A549 (cell line): Measurements from ENCODE around the gene MKNK1. TPM values are rescaled to one million over a fixed set of nuclear protein-coding genes. Genes with fewer than 3 reads are reported as not detected.
A peak's percentile ranks its signal among the peaks of the same experiment; 100 is the strongest.

ENCODE experiments used
- ATAC-seq, 2 experiments: fragments of 200-7000 bp in 1 of 2; fragments of >200 bp in 1 of 2; cut with Nextera tagmentation in 1 of 2; cut with Tn5 transposase in 1 of 2; 3 replicates each; pipeline versions ENCODE4 v1.8.0 to v1.9.1; 2018 to 2020; ENCODE audit warnings: mild to moderate bottlenecking in 1 of 2, moderate library complexity in 1 of 2
- CTCF ChIA-PET: fragments of 300-600 bp; sonication (Branson Sonifier 250); formaldehyde crosslinking; extraction: SDS; loops from one replicate; lab custom pipeline; 2021; ENCODE audit warnings: antibody characterized with exemption, inconsistent platforms; lab: Yijun Ruan, JAX
- POLR2A ChIA-PET: fragments of 350-600 bp; formaldehyde crosslinking; extraction: SDS; loops from one replicate; lab custom pipeline; 2021; ENCODE audit warnings: antibody characterized with exemption, inconsistent platforms; lab: Yijun Ruan, JAX
- DNase-seq, 2 experiments: peaks; one replicate each; pipeline versions ENCODE4 v3.0.0 to v3.0.0-alpha.2; 2011 to 2016; ENCODE audit warnings: low read depth in 1 of 2, low spot score in 1 of 2
- FAIRE-seq: peaks from 2 replicates; lab custom pipeline; 2011; peaks lifted over from hg19 to GRCh38; lab: Jason Lieb, UNC
- H3K27ac ChIP-seq, 2 experiments: fragments of >200 bp; sonication (Bioruptor Twin); formaldehyde crosslinking; 3 replicates each; pipeline ENCODE4 v1.5.1; 2016 to 2017
- H3K4me1 ChIP-seq: fragments of >200 bp; sonication (Bioruptor Twin); formaldehyde crosslinking; 3 replicates; pipeline ENCODE4 v1.6.1; 2016
- H3K4me2 ChIP-seq: fragments of >200 bp; sonication (Bioruptor Twin); formaldehyde crosslinking; 3 replicates; pipeline ENCODE4 v1.6.1; 2016
- H3K4me3 ChIP-seq: fragments of >200 bp; sonication (Bioruptor Twin); formaldehyde crosslinking; 3 replicates; pipeline ENCODE4 v1.5.1; 2016
- H3K9me3 ChIP-seq: fragments of >200 bp; sonication (Bioruptor Twin); formaldehyde crosslinking; 3 replicates; pipeline ENCODE4 v1.6.1; 2016
- EHF ChIP-seq: fragments of 250-450 bp; sonication (Bioruptor Pico); IDR thresholded peaks from 2 replicates; pipeline ENCODE4 v1.5.0; 2020; ENCODE audit warnings: mild to moderate bottlenecking
- HDAC2 ChIP-seq: fragments of 200-600 bp; sonication (generic); IDR thresholded peaks from 2 replicates; pipeline ENCODE4 v1.6.1; 2016
- HEYL ChIP-seq: fragments of 250-450 bp; sonication (Bioruptor Pico); IDR thresholded peaks from 2 replicates; pipeline ENCODE4 v1.8.0; 2021; ENCODE audit warnings: mild to moderate bottlenecking, moderate library complexity
- HOXA7 ChIP-seq: fragments of 250-450 bp; sonication (Bioruptor Pico); IDR thresholded peaks from 2 replicates; pipeline ENCODE4 v1.5.0; 2020; ENCODE audit warnings: mild to moderate bottlenecking, moderate library complexity
- HOXB13 ChIP-seq: fragments of 250-450 bp; sonication (Bioruptor Pico); IDR thresholded peaks from 2 replicates; pipeline ENCODE4 v1.5.0; 2020; ENCODE audit warnings: low read depth, mild to moderate bottlenecking, moderate library complexity
- HOXB5 ChIP-seq: fragments of 250-450 bp; sonication (Bioruptor Pico); IDR thresholded peaks from 2 replicates; pipeline ENCODE4 v1.5.0; 2020; ENCODE audit warnings: mild to moderate bottlenecking, moderate library complexity
- MAFK ChIP-seq: fragments of 450-650 bp; IDR thresholded peaks from 2 replicates; pipeline ENCODE4 v1.6.1; 2014; ENCODE audit not compliant: partially characterized antibody
- NPAS2 ChIP-seq: fragments of 250-450 bp; sonication (Bioruptor Pico); IDR thresholded peaks from 2 replicates; pipeline ENCODE4 v1.8.0; 2022; ENCODE audit warnings: mild to moderate bottlenecking, moderate library complexity, borderline replicate concordance
- PHF8 ChIP-seq: fragments of 200-600 bp; sonication (generic); IDR thresholded peaks from 2 replicates; pipeline ENCODE4 v1.6.1; 2016; ENCODE audit warnings: low read depth, mild to moderate bottlenecking, antibody characterized with exemption, moderate library complexity, borderline replicate concordance
- RAD21 ChIP-seq, 2 experiments: fragments of >200 bp in 1 of 2; sonication (Bioruptor Twin) in 1 of 2; formaldehyde crosslinking in 1 of 2; IDR thresholded peaks in 1 of 2; conservative IDR thresholded peaks in 1 of 2; 2 replicates in 1 of 2; 3 replicates in 1 of 2; pipeline ENCODE4 v1.6.1; 2012 to 2018; ENCODE audit warnings: inconsistent platforms in 1 of 2
- RCOR1 ChIP-seq: fragments of 150-350 bp; IDR thresholded peaks from 2 replicates; pipeline ENCODE4 v1.6.1; 2014; ENCODE audit warnings: antibody characterized with exemption, low read length, low read depth
- RNF2 ChIP-seq: fragments of 200-600 bp; sonication (generic); IDR thresholded peaks from 2 replicates; pipeline ENCODE4 v1.6.1; 2016; ENCODE audit warnings: low read depth, mild to moderate bottlenecking, antibody characterized with exemption, moderate library complexity, borderline replicate concordance
- TFCP2L1 ChIP-seq: fragments of 250-450 bp; sonication (Bioruptor Pico); IDR thresholded peaks from 2 replicates; pipeline ENCODE4 v1.5.0; 2021; ENCODE audit warnings: mild to moderate bottlenecking
- TP53 ChIP-seq: fragments of 250-450 bp; sonication (Bioruptor Pico); IDR thresholded peaks from 2 replicates; pipeline ENCODE4 v1.5.0; 2021; ENCODE audit warnings: mild to moderate bottlenecking, moderate library complexity
- ZNF302 ChIP-seq: fragments of 250-450 bp; sonication (Bioruptor Pico); IDR thresholded peaks from 2 replicates; pipeline ENCODE4 v1.9.0; 2021; ENCODE audit warnings: inconsistent platforms, mild to moderate bottlenecking, moderate library complexity
- WGBS: methylation state at CpG from one replicate; pipeline ENCODE4 v1.1.6; 2017; ENCODE audit errors: missing lambda C conversion rate; 5-methylcytosine and 5-hydroxymethylcytosine counted together
- polyA plus RNA-seq, 4 experiments: library from polyadenylated mRNA; depleted of rRNA in 3 of 4; stranded (reverse); fragments of >200 nt; fragmentation: RNase III in 1 of 4; extraction: RNeasy Plus Mini Kit Qiagen cat#74134 plus additional on column Dnase treatment in 1 of 4; gene quantifications; 2 replicates in 3 of 4; 3 replicates in 1 of 4; pipeline ENCODE4 v1.2.3, GENCODE V29; 2011 to 2017
- TF ChIP-seq, protein P1 (sequence below): fragments of 250-450 bp; sonication (Bioruptor Pico); IDR thresholded peaks from 2 replicates; pipeline ENCODE4 v1.5.0; 2021; ENCODE audit warnings: mild to moderate bottlenecking, moderate library complexity, borderline replicate concordance
- TF ChIP-seq, protein P2 (sequence below): fragments of 450-650 bp; IDR thresholded peaks from 2 replicates; pipeline ENCODE4 v1.6.1; 2014; ENCODE audit warnings: antibody characterized with exemption
- TF ChIP-seq, protein P3 (sequence below): IDR thresholded peaks from 2 replicates; pipeline ENCODE4 v1.6.1; 2012
- TF ChIP-seq, protein P4 (sequence below): fragments of >200 bp; sonication (Bioruptor Twin); formaldehyde crosslinking; IDR thresholded peaks from 3 replicates; pipeline ENCODE4 v1.5.1; 2016
- TF ChIP-seq, protein P5 (sequence below): fragments of >200 bp; sonication (Bioruptor Twin); formaldehyde crosslinking; IDR thresholded peaks from 2 replicates; pipeline ENCODE4 v1.6.1; 2016

MKNK1 gene
- polyA plus RNA-seq, 2 of the 4 experiments (the other 2 are of a cell fraction), result 20.8 to 28.4 TPM

DNA sequence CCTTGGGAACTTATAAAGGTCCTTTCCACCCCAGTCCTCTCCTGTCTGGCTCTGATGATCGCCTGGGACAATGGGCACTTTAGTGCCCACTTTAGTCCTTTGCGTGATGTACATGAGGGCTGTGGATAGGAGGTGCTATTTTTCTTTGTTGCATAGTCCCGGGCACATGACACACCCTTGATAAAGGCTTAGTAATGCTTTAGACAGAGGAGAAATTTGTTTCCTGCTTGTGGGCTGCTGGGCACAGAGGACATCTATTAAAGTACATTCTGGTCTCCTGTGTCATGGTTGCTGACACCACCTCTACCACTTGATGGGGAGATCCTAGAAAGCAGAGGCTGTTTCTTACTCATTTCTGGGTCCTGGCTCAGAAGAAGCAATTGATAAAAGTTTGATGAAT is 47.2 kb downstream of the MKNK1 start:
- H3K9me3 ChIP-seq, result no peaks in the 10 kb centered on the region
- POLR2A ChIA-PET, result no interaction called here
- ATAC-seq (peak in 1 of 2 experiments; percentile 47; a peak in 3 of 6 replicates), DNase-seq (peak in 1 of 2 experiments; percentile 17), FAIRE-seq (no peak)
- no peak overlapping the region for H3K4me3 ChIP-seq
- CTCF ChIA-PET, result interaction anchor here (1.3 kb wide), 1 partner anchor 9 kb away, joined by 5 read pairs; no protein-coding TSS in a partner anchor
- no peak overlapping the region for H3K4me2 ChIP-seq
- no peaks in the 10 kb centered on the region for H3K4me1 ChIP-seq
- H3K27ac ChIP-seq, result no peak overlapping the region; a peak in 1 of 6 replicates
- 64% methylated on average over 3 of the region's 3 CpGs for WGBS
- TF ChIP-seq, protein P1, sequence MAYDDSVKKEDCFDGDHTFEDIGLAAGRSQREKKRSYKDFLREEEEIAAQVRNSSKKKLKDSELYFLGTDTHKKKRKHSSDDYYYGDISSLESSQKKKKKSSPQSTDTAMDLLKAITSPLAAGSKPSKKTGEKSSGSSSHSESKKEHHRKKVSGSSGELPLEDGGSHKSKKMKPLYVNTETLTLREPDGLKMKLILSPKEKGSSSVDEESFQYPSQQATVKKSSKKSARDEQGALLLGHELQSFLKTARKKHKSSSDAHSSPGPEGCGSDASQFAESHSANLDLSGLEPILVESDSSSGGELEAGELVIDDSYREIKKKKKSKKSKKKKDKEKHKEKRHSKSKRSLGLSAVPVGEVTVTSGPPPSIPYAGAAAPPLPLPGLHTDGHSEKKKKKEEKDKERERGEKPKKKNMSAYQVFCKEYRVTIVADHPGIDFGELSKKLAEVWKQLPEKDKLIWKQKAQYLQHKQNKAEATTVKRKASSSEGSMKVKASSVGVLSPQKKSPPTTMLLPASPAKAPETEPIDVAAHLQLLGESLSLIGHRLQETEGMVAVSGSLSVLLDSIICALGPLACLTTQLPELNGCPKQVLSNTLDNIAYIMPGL (CRISPR knock-in tag), result no peak
- TF ChIP-seq, protein P2, sequence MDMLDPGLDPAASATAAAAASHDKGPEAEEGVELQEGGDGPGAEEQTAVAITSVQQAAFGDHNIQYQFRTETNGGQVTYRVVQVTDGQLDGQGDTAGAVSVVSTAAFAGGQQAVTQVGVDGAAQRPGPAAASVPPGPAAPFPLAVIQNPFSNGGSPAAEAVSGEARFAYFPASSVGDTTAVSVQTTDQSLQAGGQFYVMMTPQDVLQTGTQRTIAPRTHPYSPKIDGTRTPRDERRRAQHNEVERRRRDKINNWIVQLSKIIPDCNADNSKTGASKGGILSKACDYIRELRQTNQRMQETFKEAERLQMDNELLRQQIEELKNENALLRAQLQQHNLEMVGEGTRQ, result no peak
- TF ChIP-seq NPAS2 (CRISPR knock-in tag), result no peak
- no peak for TF ChIP-seq MAFK
- no peak for TF ChIP-seq RNF2
- TF ChIP-seq RAD21 (conservative IDR thresholded peaks at IDR 0.05 in 1 of 2, IDR thresholded peaks at IDR 0.05 in 1 of 2), result no peak
- TF ChIP-seq, protein P3, sequence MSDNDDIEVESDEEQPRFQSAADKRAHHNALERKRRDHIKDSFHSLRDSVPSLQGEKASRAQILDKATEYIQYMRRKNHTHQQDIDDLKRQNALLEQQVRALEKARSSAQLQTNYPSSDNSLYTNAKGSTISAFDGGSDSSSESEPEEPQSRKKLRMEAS, result no peak
- TF ChIP-seq TP53 (CRISPR knock-in tag), result no peak
- TF ChIP-seq, protein P4, sequence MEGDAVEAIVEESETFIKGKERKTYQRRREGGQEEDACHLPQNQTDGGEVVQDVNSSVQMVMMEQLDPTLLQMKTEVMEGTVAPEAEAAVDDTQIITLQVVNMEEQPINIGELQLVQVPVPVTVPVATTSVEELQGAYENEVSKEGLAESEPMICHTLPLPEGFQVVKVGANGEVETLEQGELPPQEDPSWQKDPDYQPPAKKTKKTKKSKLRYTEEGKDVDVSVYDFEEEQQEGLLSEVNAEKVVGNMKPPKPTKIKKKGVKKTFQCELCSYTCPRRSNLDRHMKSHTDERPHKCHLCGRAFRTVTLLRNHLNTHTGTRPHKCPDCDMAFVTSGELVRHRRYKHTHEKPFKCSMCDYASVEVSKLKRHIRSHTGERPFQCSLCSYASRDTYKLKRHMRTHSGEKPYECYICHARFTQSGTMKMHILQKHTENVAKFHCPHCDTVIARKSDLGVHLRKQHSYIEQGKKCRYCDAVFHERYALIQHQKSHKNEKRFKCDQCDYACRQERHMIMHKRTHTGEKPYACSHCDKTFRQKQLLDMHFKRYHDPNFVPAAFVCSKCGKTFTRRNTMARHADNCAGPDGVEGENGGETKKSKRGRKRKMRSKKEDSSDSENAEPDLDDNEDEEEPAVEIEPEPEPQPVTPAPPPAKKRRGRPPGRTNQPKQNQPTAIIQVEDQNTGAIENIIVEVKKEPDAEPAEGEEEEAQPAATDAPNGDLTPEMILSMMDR, result no peak
- TF ChIP-seq RCOR1, result no peak

DNA sequence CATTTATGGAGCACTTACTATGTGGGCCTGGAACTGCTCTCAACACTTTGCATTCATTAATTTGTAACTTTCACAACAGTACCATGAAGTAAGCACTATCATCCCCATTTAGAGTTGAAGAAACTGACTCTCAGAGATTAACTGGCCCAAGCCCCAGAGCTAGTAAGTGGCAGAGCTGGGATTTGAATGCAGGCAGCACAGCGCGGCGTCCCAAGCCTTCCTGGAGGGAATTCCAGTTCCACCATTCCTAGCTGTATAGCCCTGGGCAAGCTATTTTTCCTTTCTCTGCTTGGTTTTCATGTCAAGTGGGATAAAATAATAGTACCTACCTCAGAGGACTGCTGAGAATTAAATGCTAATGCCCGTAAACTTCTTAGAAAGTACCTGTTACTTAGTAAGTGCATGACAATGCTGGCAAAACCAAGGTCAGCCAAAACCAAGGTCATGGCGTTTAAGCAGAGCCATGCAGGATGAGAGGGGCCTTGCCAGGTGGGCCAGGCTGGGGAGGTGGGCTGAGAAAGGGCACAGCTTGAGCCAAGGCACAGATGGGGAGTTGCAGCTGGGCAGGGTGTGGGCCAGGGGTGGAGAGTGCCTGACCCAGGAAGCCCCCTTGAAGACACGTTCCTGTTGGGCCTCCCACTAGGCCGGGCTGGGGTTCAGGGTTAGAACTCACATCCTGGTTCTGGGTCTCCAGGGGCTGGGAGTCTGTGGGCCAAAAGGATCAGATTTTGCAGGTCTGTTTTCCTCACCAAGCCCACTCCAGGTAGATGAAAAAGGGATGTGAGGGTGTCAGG is 48.0 kb downstream of the MKNK1 start:
- ATAC-seq (no peak), FAIRE-seq (no peak), DNase-seq (no peak)
- Histone ChIP-seq H3K4me1 (no peaks in the 10 kb centered on the region), H3K4me3 (no peak overlapping the region), H3K9me3 (no peaks in the 10 kb centered on the region), H3K27ac (no peak overlapping the region; a peak in 1 of 6 replicates), H3K4me2 (no peak overlapping the region)
- POLR2A ChIA-PET, result no interaction called here
- TF ChIP-seq HDAC2 (no peak), HEYL (CRISPR knock-in tag) (no peak), EHF (CRISPR knock-in tag) (no peak), PHF8 (no peak), HOXB13 (CRISPR knock-in tag) (no peak), MAFK (no peak), RNF2 (no peak), HOXA7 (CRISPR knock-in tag) (no peak), HOXB5 (CRISPR knock-in tag) (no peak), TFCP2L1 (CRISPR knock-in tag) (no peak), ZNF302 (CRISPR knock-in tag) (no peak)
- TF ChIP-seq, protein P5, sequence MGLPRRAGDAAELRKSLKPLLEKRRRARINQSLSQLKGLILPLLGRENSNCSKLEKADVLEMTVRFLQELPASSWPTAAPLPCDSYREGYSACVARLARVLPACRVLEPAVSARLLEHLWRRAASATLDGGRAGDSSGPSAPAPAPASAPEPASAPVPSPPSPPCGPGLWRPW, result no peak
- CTCF ChIA-PET, result interaction anchor here (1.3 kb wide), 1 partner anchor 8 kb away, joined by 5 read pairs; no protein-coding TSS in a partner anchor
- 89% methylated on average over 7 of the region's 7 CpGs for WGBS
